GM23338 (cell line): ENCODE results near the gene COX7B. TPM values are rescaled to one million over a fixed set of nuclear protein-coding genes. Genes with fewer than 3 reads are reported as not detected.

ENCODE experiments used
- ATAC-seq: fragments of 200-7000 bp; cut with Tn5 transposase; 3 replicates; pipeline ENCODE4 v1.9.1; 2020
- DNase-seq: peaks from one replicate; pipeline ENCODE4 v3.0.0-alpha.2; 2015; ENCODE audit warnings: low spot score
- H2AFZ ChIP-seq: fragments of 200-600 bp; sonication (generic); 2 replicates; pipeline ENCODE4 v1.8.0; 2016; ENCODE audit warnings: antibody characterized with exemption, mild to moderate bottlenecking, moderate library complexity
- H3F3A ChIP-seq: fragments of 200-600 bp; sonication (generic); replicated peaks from 2 replicates; pipeline ENCODE4 v1.8.0; 2017; ENCODE audit warnings: antibody characterized with exemption, mixed run types, low read depth
- H3K27ac ChIP-seq: fragments of 200-600 bp; sonication (generic); 2 replicates; pipeline ENCODE4 v1.6.1; 2016; ENCODE audit warnings: low read depth
- H3K27me3 ChIP-seq: fragments of 200-600 bp; sonication (generic); 2 replicates; pipeline ENCODE4 v1.8.0; 2016; ENCODE audit warnings: mild to moderate bottlenecking, mixed run types, moderate library complexity; ENCODE audit not compliant: insufficient read depth
- H3K36me3 ChIP-seq: fragments of 200-600 bp; sonication (generic); 2 replicates; pipeline ENCODE4 v1.8.0; 2016; ENCODE audit warnings: mild to moderate bottlenecking; ENCODE audit not compliant: insufficient read depth
- H3K4me1 ChIP-seq: fragments of 200-600 bp; sonication (generic); 2 replicates; pipeline ENCODE4 v1.8.0; 2016; ENCODE audit warnings: mild to moderate bottlenecking, moderate library complexity; ENCODE audit not compliant: insufficient read depth
- H3K4me2 ChIP-seq: fragments of 200-600 bp; sonication (generic); 2 replicates; pipeline ENCODE4 v1.7.1; 2017; ENCODE audit warnings: mixed run types
- H3K4me3 ChIP-seq: fragments of 200-600 bp; sonication (generic); 2 replicates; pipeline ENCODE4 v1.6.1; 2016; ENCODE audit warnings: mixed run types
- H3K79me2 ChIP-seq: fragments of 200-600 bp; sonication (generic); replicated peaks from 2 replicates; pipeline ENCODE4 v1.8.0; 2017; ENCODE audit warnings: mild to moderate bottlenecking; ENCODE audit not compliant: insufficient read depth
- H3K9me2 ChIP-seq: fragments of 200-600 bp; sonication (generic); 2 replicates; pipeline ENCODE4 v1.8.0; 2017; ENCODE audit not compliant: insufficient read depth
- H4K20me1 ChIP-seq: fragments of 200-600 bp; sonication (generic); replicated peaks from 2 replicates; pipeline ENCODE4 v1.8.0; 2017; ENCODE audit warnings: mild to moderate bottlenecking; ENCODE audit not compliant: insufficient read depth
- H3K27ac Mint-ChIP-seq: 2 replicates; pipeline ENCODE4 v1.8.0; 2020; ENCODE audit warnings: inconsistent platforms, mild to moderate bottlenecking, moderate library complexity, mixed read lengths
- H3K27me3 Mint-ChIP-seq: 3 replicates; pipeline ENCODE4 v1.8.0; 2022; ENCODE audit warnings: low read depth, mild to moderate bottlenecking, moderate library complexity, mixed read lengths, inconsistent platforms; ENCODE audit not compliant: insufficient read depth, poor library complexity
- H3K36me3 Mint-ChIP-seq: 3 replicates; pipeline ENCODE4 v1.8.0; 2021; ENCODE audit warnings: low read depth, mild to moderate bottlenecking, inconsistent platforms, moderate library complexity, mixed read lengths
- H3K4me1 Mint-ChIP-seq: 3 replicates; pipeline ENCODE4 v1.8.0; 2020; ENCODE audit warnings: mild to moderate bottlenecking, inconsistent platforms, mixed read lengths
- H3K4me3 Mint-ChIP-seq: 3 replicates; pipeline ENCODE4 v1.8.0; 2021; ENCODE audit warnings: moderate library complexity, mild to moderate bottlenecking, inconsistent platforms, mixed read lengths
- H3K9me3 Mint-ChIP-seq: 3 replicates; pipeline ENCODE4 v1.8.0; 2020; ENCODE audit warnings: moderate library complexity, mild to moderate bottlenecking, inconsistent platforms, mixed read lengths
- CREB1 ChIP-seq: fragments of 250-450 bp; sonication (Bioruptor Pico); IDR thresholded peaks from 2 replicates; pipeline ENCODE4 v1.5.0; 2020; ENCODE audit warnings: low read depth, mild to moderate bottlenecking, moderate library complexity
- CTCF ChIP-seq, 2 experiments: fragments of 200-600 bp in 1 of 2; sonication (generic) in 1 of 2; conservative IDR thresholded peaks; 2 replicates each; pipeline versions ENCODE4 v1.5.1 to v1.6.1; 2016 to 2017; ENCODE audit warnings: antibody characterized with exemption in 2 of 2, low read depth in 2 of 2, mild to moderate bottlenecking in 2 of 2, moderate library complexity in 1 of 2
- ETS1 ChIP-seq: IDR thresholded peaks from 2 replicates; pipeline ENCODE4 v1.6.1; 2016; ENCODE audit warnings: antibody characterized with exemption
- EZH2 ChIP-seq: fragments of 200-600 bp; sonication (generic); IDR thresholded peaks from one replicate; pipeline ENCODE4 v1.8.0; 2017; ENCODE audit warnings: antibody characterized with exemption, mild to moderate bottlenecking, low read depth; ENCODE audit not compliant: unreplicated experiment
- EZH2phosphoT487 ChIP-seq: fragments of 200-600 bp; sonication (generic); IDR thresholded peaks from one replicate; pipeline ENCODE4 v1.8.1; 2018; ENCODE audit warnings: antibody characterized with exemption; ENCODE audit not compliant: unreplicated experiment
- JUNB ChIP-seq: IDR thresholded peaks from one replicate; pipeline ENCODE4 v1.6.1; 2016; ENCODE audit warnings: antibody characterized with exemption; ENCODE audit not compliant: unreplicated experiment
- NANOG ChIP-seq: IDR thresholded peaks from 2 replicates; pipeline ENCODE4 v1.6.1; 2016; ENCODE audit warnings: antibody characterized with exemption, borderline replicate concordance
- REST ChIP-seq: IDR thresholded peaks from one replicate; pipeline ENCODE4 v1.6.1; 2018; ENCODE audit warnings: antibody characterized with exemption; ENCODE audit not compliant: unreplicated experiment
- ZNF114 ChIP-seq: fragments of 250-450 bp; sonication (Bioruptor Pico); IDR thresholded peaks from 2 replicates; pipeline ENCODE4 v1.5.0; 2020; ENCODE audit warnings: mild to moderate bottlenecking, moderate library complexity
- ZNF331 ChIP-seq: fragments of 250-450 bp; sonication (Bioruptor Pico); IDR thresholded peaks from 2 replicates; pipeline ENCODE4 v1.5.0; 2020; ENCODE audit warnings: low read depth, mild to moderate bottlenecking, moderate library complexity
- ZNF462 ChIP-seq: fragments of 250-450 bp; sonication (Bioruptor Pico); IDR thresholded peaks from 2 replicates; pipeline ENCODE4 v1.5.0; 2020; ENCODE audit warnings: mild to moderate bottlenecking, moderate library complexity
- polyA plus RNA-seq: library from polyadenylated mRNA; unstranded; fragments of >200 nt; fragmentation: Nextera tagmentation; extraction: Ambion mirVana; gene quantifications from 2 replicates; pipeline ENCODE4 v1.2.1, GENCODE V29; 2016
- total RNA-seq: library from RNA; depleted of rRNA; stranded (reverse); fragments of >200 nt; shearing (Covaris generic); gene quantifications from 2 replicates; pipeline ENCODE4 v1.2.3, GENCODE V29; 2014

The COX7B gene
- total and polyA plus RNA-seq, 2 experiments from 2014 or later, result 411 to 1,029 TPM

- TF ChIP-seq ETS1, result no peak
- no peak for TF ChIP-seq CTCF (conservative IDR thresholded peaks at IDR 0.05; ENCODE audit: low read depth in 2 of 2)
- no peak for TF ChIP-seq EZH2phosphoT487
- TF ChIP-seq ZNF331 (CRISPR knock-in tag), result no peak
- no peak for TF ChIP-seq REST
- no peak for TF ChIP-seq NANOG
- TF ChIP-seq ZNF114, result no peak
Observed at GRCh38 chrX:77924320-77924859, 25.1 kb downstream of the COX7B start (continued).

- no peaks in the 10 kb centered on the region for H3K27me3 Mint-ChIP-seq
- H3K27ac Mint-ChIP-seq, result no peak overlapping the region
- no peaks in the 10 kb centered on the region for H3K79me2 ChIP-seq
- H4K20me1 ChIP-seq, result no peaks in the 10 kb centered on the region
- no peak overlapping the region for H2AFZ ChIP-seq
- H3K4me2 ChIP-seq, result no peak overlapping the region
- DNase-seq, result no peak
- no peaks in the 10 kb centered on the region for H3K9me2 ChIP-seq
- no peaks in the 10 kb centered on the region for H3K36me3 Mint-ChIP-seq
- H3K27ac ChIP-seq, result no peak overlapping the region
- no peaks in the 10 kb centered on the region for H3K9me3 Mint-ChIP-seq
- H3K27me3 ChIP-seq, result no peaks in the 10 kb centered on the region
- no peak overlapping the region for H3K4me3 Mint-ChIP-seq
- no peaks in the 10 kb centered on the region for H3K36me3 ChIP-seq
- no peaks in the 10 kb centered on the region for H3F3A ChIP-seq
- H3K4me1 Mint-ChIP-seq, result no peaks in the 10 kb centered on the region
- no peaks in the 10 kb centered on the region for H3K4me1 ChIP-seq
- no peak for ATAC-seq
- no peak overlapping the region for H3K4me3 ChIP-seq
- no peak for TF ChIP-seq ZNF114
- no peak for TF ChIP-seq ZNF462 (CRISPR knock-in tag)
- no peak for TF ChIP-seq ZNF331 (CRISPR knock-in tag)
- no peak for TF ChIP-seq EZH2
- no peak for TF ChIP-seq JUNB
- TF ChIP-seq ETS1, result no peak
- no peak for TF ChIP-seq EZH2phosphoT487
- TF ChIP-seq CREB1 (CRISPR knock-in tag), result no peak
- TF ChIP-seq NANOG, result no peak
Observed at GRCh38 chrX:77925764-77926163, 26.5 kb downstream of the COX7B start.
